BLaER1 treated with 17β-estradiol and CSF1 and Interleukin-3, amounts not matched to agents 10 nM and 100 nM (cell line): Measurements from ENCODE around the gene BCL11B.
A peak's percentile ranks its signal among the peaks of the same experiment; 100 is the strongest.

Experiments
- H3K27ac ChIP-seq, 11 experiments: shearing (Covaris generic); formaldehyde crosslinking; 2 replicates each; pipeline ENCODE4 v1.8.1; 2022
- H3K27me3 ChIP-seq, 11 experiments: shearing (Covaris generic); formaldehyde crosslinking; 2 replicates each; pipeline ENCODE4 v1.8.1; 2022
- H3K36me3 ChIP-seq, 11 experiments: shearing (Covaris generic); formaldehyde crosslinking; 2 replicates each; pipeline ENCODE4 v1.8.1; 2022
- H3K4me1 ChIP-seq, 10 experiments: shearing (Covaris generic); formaldehyde crosslinking; 2 replicates each; pipeline ENCODE4 v1.8.1; 2022
- H3K4me2 ChIP-seq, 11 experiments: shearing (Covaris generic); formaldehyde crosslinking; 2 replicates each; pipeline ENCODE4 v1.8.1; 2022
- H3K4me3 ChIP-seq, 10 experiments: shearing (Covaris generic); formaldehyde crosslinking; 2 replicates each; pipeline ENCODE4 v1.8.1; 2022
- H3K9ac ChIP-seq, 11 experiments: shearing (Covaris generic); formaldehyde crosslinking; 2 replicates each; pipeline ENCODE4 v1.8.1; 2022
- H3K9me3 ChIP-seq, 11 experiments: shearing (Covaris generic); formaldehyde crosslinking; replicated peaks in 1 of 11; 2 replicates each; pipeline ENCODE4 v1.8.1; 2022
- H4K20me1 ChIP-seq, 11 experiments: shearing (Covaris generic); formaldehyde crosslinking; 2 replicates each; pipeline ENCODE4 v1.8.1; 2022
- Cebpa-rat ChIP-seq, 11 experiments: shearing (Covaris generic); IDR thresholded peaks; 2 replicates each; pipeline ENCODE4 v1.8.1; 2022

The BCL11B gene

DNA sequence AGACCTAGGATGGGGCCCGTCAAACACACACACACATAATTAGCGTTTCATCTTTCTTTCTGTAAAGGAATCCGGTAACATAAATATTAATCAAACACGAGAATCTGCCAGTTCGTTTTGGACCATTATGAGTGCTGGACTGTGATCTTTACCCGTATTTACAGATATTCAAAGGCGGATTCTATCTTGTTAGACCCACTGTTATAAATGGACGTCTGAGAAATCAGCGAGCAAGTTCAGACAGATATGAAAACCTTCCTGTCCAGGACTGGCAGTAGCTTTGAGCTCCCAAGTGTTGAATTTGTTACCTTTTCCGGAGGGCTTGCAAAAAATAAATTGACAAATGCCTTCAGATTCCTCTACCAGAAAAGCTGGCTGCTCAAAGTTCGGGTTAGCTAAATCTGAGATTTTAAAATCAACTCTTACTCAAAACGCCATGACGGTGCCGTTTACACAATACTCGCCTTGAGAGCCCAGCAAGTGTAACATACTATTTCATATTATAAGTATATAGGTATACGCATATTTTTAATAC lies 27.6 kb downstream of the BCL11B start:
- Histone ChIP-seq H3K27ac (no peak overlapping the region), H3K4me1 (peaks cover 35 to 91% (median 87%) of the 10 kb centered on the region in 10 experiments; a peak in 19 of 20 replicates), H3K36me3 (peaks cover 0 to 5% (median 0%) of the 10 kb centered on the region in 11 experiments; a peak in 2 of 22 replicates), H3K4me2 (peak overlapping the region in 2 of 11 experiments; percentile 30 to 62; a peak in 3 of 22 replicates), H3K4me3 (no peak overlapping the region), H3K9me3 (no peaks in the 10 kb centered on the region), H3K9ac (no peak overlapping the region), H3K27me3 (peaks cover 38 to 51% (median 48%) of the 10 kb centered on the region in 11 experiments), H4K20me1 (peaks cover 0 to 94% (median 30%) of the 10 kb centered on the region in 11 experiments; a peak in 14 of 22 replicates)
- no peak for TF ChIP-seq Cebpa-rat (IDR thresholded peaks at IDR 0.05)

DNA sequence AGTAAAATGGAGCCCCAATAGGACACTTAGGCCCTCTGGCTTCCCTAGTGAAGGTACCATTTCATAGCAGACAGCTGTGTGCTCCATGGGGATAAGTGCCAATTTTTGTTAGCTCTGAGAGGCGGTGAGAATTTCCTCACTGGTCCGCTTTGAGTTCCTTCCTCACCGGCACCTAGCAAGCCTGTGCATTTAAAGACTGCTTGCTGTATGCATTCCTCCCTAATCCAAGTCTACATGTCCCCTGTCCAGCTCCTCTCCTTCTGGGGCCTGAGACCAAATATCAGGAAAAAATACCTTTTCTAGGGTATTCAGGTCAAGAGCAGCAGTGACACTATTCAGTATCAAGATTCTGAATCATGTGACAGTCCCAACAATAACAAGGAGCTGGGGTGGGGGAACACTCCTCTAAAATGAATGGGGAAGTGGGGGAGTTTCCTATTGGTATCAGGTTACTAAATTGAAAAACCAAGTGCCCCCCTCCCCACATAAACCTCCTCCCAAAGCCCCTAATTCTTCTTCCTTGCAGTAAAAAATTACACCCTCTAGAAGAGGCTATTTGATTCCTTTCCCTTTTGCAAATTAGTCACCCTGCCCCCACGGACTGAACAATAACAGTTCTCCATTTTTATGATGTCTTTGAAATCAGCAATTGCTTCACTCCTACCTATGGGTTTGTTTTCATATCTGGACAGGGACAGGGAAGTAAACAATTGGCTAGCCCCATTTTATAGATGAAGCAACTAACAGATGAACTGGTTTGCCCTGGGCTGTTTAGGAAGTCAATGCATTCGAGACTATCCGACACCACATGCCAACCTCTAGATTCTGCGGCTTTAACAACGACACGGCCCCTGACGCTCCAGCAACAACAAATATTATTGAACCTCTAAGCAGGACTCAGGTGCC lies 28.9 kb downstream of the BCL11B start:
- H3K4me3 ChIP-seq: no peak overlapping the region
- H3K36me3 ChIP-seq: peaks cover 0 to 8% (median 0%) of the 10 kb centered on the region in 11 experiments; a peak in 3 of 22 replicates
- no peak for TF ChIP-seq Cebpa-rat (IDR thresholded peaks at IDR 0.05)
- H3K27ac ChIP-seq: peak overlapping the region in 2 of 11 experiments; percentile 61 to 67; a peak in 3 of 22 replicates
- peaks cover 37 to 91% (median 77%) of the 10 kb centered on the region in 10 experiments; a peak in 19 of 20 replicates for H3K4me1 ChIP-seq
- peaks cover 34 to 43% (median 39%) of the 10 kb centered on the region in 11 experiments for H3K27me3 ChIP-seq
- H3K4me2 ChIP-seq: peak overlapping the region in 9 of 11 experiments; percentile 30 to 75 (median 62); a peak in 17 of 22 replicates
- no peaks in the 10 kb centered on the region for H3K9me3 ChIP-seq
- no peak overlapping the region for H3K9ac ChIP-seq
- H4K20me1 ChIP-seq: peaks cover 0 to 94% (median 19%) of the 10 kb centered on the region in 11 experiments; a peak in 14 of 22 replicates

DNA sequence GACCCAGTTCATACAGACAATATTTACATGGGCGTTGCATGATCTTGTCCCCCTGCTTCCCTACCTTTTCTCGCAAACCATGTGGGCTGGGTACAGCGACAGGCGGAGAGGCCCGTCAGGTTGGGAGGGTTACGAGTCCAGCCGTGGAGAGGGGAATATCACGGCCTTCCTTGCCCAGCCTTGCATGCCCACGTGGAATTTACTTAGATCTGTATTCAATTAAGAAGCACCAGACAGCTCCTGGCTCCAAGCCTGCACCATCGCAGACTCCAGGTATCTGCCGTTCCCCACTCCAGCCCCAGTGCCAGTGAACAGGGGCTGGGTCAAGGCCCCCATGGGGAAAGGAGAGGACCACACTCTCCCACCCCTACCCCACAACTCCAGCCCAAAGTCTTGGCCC lies 29.8 kb downstream of the BCL11B start:
- H3K36me3 ChIP-seq: peaks cover 0 to 8% (median 0%) of the 10 kb centered on the region in 11 experiments; a peak in 3 of 22 replicates
- no peak for TF ChIP-seq Cebpa-rat (IDR thresholded peaks at IDR 0.05)
- H3K27ac ChIP-seq: peak overlapping the region in 7 of 11 experiments; percentile 34 to 67 (median 58); a peak in 12 of 22 replicates

DNA sequence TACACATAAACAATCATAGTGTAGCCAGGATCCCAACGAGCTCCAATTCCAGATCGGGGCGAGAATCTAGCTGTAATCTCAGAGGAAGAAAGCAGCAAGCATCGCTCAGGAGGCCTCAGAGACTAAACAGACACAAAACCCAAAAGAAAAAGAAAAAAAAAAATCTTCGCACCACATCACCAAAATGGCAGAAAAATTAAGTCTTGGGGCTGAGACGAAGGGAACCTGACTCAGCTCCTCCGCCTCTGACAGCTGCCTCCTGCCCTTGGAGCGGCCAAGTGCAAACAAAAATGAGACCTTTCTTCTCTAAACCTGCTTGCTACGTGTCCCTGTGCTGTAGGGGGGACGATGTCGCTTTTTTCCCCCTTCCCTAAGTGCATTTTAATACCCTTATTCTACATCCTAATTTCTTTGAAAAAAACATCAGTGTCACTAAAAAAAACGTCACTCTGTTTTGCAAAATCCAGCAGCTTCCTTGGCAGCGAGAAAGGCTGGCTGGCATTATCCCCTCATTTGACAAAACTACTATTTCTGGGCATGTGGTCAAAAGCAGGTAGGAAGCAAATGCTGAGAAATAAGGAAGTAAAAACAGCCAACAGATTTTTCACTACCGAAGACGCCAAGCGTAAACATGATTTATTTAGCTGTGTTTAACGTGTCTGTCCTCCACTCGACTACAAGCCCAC lies 30.5 kb downstream of the BCL11B start:
- Histone ChIP-seq H3K27ac (peak overlapping the region in 7 of 11 experiments; percentile 34 to 67 (median 58); a peak in 13 of 22 replicates), H4K20me1 (peaks cover 0 to 93% (median 6%) of the 10 kb centered on the region in 11 experiments; a peak in 9 of 22 replicates), H3K9ac (peak overlapping the region in 5 of 11 experiments; percentile 9 to 53 (median 42); a peak in 5 of 22 replicates), H3K9me3 (peaks cover 0 to 6% (median 0%) of the 10 kb centered on the region in 11 experiments; a peak in 6 of 22 replicates), H3K4me1 (peaks cover 26 to 88% (median 61%) of the 10 kb centered on the region in 10 experiments; a peak in 19 of 20 replicates), H3K36me3 (peaks cover 0 to 8% (median 0%) of the 10 kb centered on the region in 11 experiments; a peak in 3 of 22 replicates), H3K27me3 (peaks cover 18 to 27% (median 23%) of the 10 kb centered on the region in 11 experiments), H3K4me2 (peak overlapping the region; percentile 11 to 75 (median 52)), H3K4me3 (no peak overlapping the region)
- no peak for TF ChIP-seq Cebpa-rat (IDR thresholded peaks at IDR 0.05)

More for the DNA sequence above, 29.8 kb downstream of the BCL11B start:
- Histone ChIP-seq H3K4me2 (peak overlapping the region; percentile 11 to 75 (median 52); a peak in 21 of 22 replicates), H3K27me3 (peaks cover 26 to 35% (median 31%) of the 10 kb centered on the region in 11 experiments), H3K9me3 (no peaks in the 10 kb centered on the region), H4K20me1 (peaks cover 0 to 93% (median 11%) of the 10 kb centered on the region in 11 experiments; a peak in 13 of 22 replicates), H3K9ac (peak overlapping the region in 4 of 11 experiments; percentile 9 to 53 (median 32); a peak in 4 of 22 replicates), H3K4me1 (peaks cover 34 to 91% (median 69%) of the 10 kb centered on the region in 10 experiments; a peak in 19 of 20 replicates), H3K4me3 (no peak overlapping the region)

DNA sequence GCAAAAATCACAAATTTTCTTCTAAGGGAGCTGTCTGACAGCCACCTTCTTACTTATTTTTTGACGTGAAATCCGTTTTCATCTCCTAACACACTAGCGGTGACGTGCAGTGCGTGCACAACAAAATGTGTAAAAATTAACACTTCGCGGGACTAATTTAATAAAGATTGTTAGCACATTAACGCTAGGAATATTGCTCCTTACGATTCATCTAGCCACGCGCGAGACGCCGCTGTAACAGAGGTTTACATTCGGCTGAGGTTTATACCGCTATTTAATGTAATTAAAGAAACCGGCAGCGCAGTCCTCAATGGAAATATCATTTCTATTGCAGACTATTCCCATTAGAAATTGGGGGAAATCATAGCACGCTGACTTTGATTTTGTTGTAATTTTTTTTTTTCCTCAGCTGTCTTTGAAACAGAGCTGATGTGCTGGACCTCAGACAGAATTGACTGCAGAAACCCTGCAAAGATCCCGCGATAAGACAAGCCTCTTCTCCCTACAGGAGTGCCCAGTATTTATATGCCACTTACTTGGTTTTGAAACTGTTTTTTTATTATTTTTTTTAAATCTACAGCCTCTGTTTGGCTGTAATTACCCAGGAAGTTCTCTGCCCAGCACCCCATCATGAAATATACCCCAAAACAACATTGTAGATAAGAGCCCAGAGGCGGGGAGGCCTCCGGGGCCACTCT lies 31.2 kb downstream of the BCL11B start:
- TF ChIP-seq Cebpa-rat (IDR thresholded peaks at IDR 0.05): no peak
- peaks cover 0 to 8% (median 0%) of the 10 kb centered on the region in 11 experiments; a peak in 4 of 22 replicates for H3K36me3 ChIP-seq
- no peak overlapping the region for H3K9ac ChIP-seq
- H4K20me1 ChIP-seq: peaks cover 0 to 93% (median 0%) of the 10 kb centered on the region in 11 experiments; a peak in 7 of 22 replicates
- H3K9me3 ChIP-seq: peaks cover 0 to 13% (median 0%) of the 10 kb centered on the region in 11 experiments; a peak in 8 of 22 replicates
- no peak overlapping the region for H3K27ac ChIP-seq
- H3K27me3 ChIP-seq: peaks cover 11 to 20% (median 16%) of the 10 kb centered on the region in 11 experiments
- H3K4me2 ChIP-seq: peak overlapping the region in 10 of 11 experiments; percentile 11 to 75 (median 57); a peak in 18 of 22 replicates
- H3K4me3 ChIP-seq: no peak overlapping the region
- peaks cover 20 to 86% (median 54%) of the 10 kb centered on the region in 10 experiments; a peak in 19 of 20 replicates for H3K4me1 ChIP-seq

DNA sequence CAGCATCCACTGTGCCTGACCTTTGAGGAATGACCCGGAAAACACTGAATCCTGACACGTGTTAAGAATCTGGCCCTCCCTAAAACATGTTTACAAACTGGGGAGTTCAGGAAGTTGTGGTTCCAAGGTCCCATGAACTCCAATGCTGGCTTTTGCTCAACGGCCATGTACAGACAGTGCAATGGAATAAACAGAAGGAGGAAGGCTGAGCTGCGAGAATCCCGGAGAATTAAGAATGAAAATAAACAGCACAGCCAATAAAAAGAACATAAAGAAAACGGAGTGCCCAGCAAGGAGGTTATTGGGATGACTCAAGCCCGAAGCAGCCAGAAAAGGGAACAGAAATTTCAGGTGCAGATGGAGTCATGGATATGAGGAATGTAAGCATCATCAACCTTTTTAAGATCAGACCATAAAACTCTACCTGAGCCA lies 32.3 kb downstream of the BCL11B start:
- Histone ChIP-seq H3K36me3 (peaks cover 0 to 8% (median 0%) of the 10 kb centered on the region in 11 experiments; a peak in 5 of 22 replicates), H4K20me1 (peaks cover 0 to 92% (median 0%) of the 10 kb centered on the region in 11 experiments; a peak in 8 of 22 replicates), H3K9ac (no peak overlapping the region), H3K27ac (no peak overlapping the region), H3K4me2 (peak overlapping the region; percentile 28 to 62 (median 52); a peak in 20 of 22 replicates), H3K4me3 (no peak overlapping the region), H3K4me1 (peaks cover 20 to 82% (median 51%) of the 10 kb centered on the region in 10 experiments; a peak in 19 of 20 replicates), H3K9me3 (peaks cover 0 to 24% (median 6%) of the 10 kb centered on the region in 11 experiments; a peak in 10 of 22 replicates), H3K27me3 (peaks cover under 1 to 9% (median 5%) of the 10 kb centered on the region in 11 experiments; a peak in 18 of 22 replicates)
- no peak for TF ChIP-seq Cebpa-rat (IDR thresholded peaks at IDR 0.05)

DNA sequence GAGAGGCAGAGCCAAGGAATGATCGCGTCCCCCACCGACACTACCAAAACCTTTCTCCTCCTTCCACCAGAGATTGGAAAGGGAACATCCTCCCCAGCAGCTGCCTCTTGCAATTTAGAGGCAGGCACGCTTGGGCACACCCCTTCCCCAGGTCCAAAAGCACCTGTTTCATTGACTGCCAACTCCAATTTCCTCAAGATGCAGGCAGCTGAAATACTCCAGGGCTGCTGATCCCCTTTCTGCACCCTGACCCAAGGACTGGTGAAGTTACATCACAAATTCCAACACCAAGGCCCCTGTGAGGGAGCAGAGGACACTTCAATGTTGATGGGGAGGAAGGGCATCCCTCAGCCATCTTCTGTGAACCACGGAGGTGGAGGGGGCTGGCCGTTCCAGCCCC lies 33.8 kb downstream of the BCL11B start:
- H3K36me3 ChIP-seq: peaks cover 0 to 8% (median 0%) of the 10 kb centered on the region in 11 experiments; a peak in 5 of 22 replicates
- peaks cover 20 to 85% (median 50%) of the 10 kb centered on the region in 10 experiments; a peak in 19 of 20 replicates for H3K4me1 ChIP-seq
- H3K27ac ChIP-seq: no peak overlapping the region
- H3K9me3 ChIP-seq: peaks cover 0 to 38% (median 6%) of the 10 kb centered on the region in 11 experiments; a peak in 10 of 22 replicates
- TF ChIP-seq Cebpa-rat (IDR thresholded peaks at IDR 0.05): no peak
- H3K27me3 ChIP-seq: no peaks in the 10 kb centered on the region
- H3K9ac ChIP-seq: no peak overlapping the region
- H3K4me3 ChIP-seq: no peak overlapping the region
- peaks cover 0 to 92% (median 0%) of the 10 kb centered on the region in 11 experiments; a peak in 9 of 22 replicates for H4K20me1 ChIP-seq
- H3K4me2 ChIP-seq: no peak overlapping the region
